PFSK-1 (cell line): ENCODE results near the gene NEUROD6.

Source experiments
- POLR2AphosphoS5 ChIP-seq: IDR thresholded peaks from 2 replicates; pipeline ENCODE4 v1.6.1; 2012; ENCODE audit warnings: low read depth, mild to moderate bottlenecking, control low read depth, low read length, moderate library complexity
- SIN3A ChIP-seq: IDR thresholded peaks from 2 replicates; pipeline ENCODE4 v1.6.1; 2012; ENCODE audit warnings: mild to moderate bottlenecking, low read length, moderate library complexity, borderline replicate concordance; ENCODE audit not compliant: insufficient read depth
- TAF1 ChIP-seq: IDR thresholded peaks from 2 replicates; pipeline ENCODE4 v1.6.1; 2012; ENCODE audit warnings: low read length, control low read depth, borderline replicate concordance; ENCODE audit not compliant: insufficient read depth
- TF ChIP-seq, protein P1 (sequence below), 2 experiments: IDR thresholded peaks; 2 replicates each; pipeline versions ENCODE4 v1.6.1 to v1.8.0; 2011 to 2012; ENCODE audit warnings: low read depth in 2 of 2, low read length in 2 of 2, control low read depth in 1 of 2, inconsistent platforms in 1 of 2, mild to moderate bottlenecking in 1 of 2, moderate library complexity in 1 of 2; ENCODE audit not compliant: insufficient read depth in 1 of 2

GRCh38 chr7:31333291-31333690, 7.2 kb downstream of the NEUROD6 start:
- TF ChIP-seq, protein P1, sequence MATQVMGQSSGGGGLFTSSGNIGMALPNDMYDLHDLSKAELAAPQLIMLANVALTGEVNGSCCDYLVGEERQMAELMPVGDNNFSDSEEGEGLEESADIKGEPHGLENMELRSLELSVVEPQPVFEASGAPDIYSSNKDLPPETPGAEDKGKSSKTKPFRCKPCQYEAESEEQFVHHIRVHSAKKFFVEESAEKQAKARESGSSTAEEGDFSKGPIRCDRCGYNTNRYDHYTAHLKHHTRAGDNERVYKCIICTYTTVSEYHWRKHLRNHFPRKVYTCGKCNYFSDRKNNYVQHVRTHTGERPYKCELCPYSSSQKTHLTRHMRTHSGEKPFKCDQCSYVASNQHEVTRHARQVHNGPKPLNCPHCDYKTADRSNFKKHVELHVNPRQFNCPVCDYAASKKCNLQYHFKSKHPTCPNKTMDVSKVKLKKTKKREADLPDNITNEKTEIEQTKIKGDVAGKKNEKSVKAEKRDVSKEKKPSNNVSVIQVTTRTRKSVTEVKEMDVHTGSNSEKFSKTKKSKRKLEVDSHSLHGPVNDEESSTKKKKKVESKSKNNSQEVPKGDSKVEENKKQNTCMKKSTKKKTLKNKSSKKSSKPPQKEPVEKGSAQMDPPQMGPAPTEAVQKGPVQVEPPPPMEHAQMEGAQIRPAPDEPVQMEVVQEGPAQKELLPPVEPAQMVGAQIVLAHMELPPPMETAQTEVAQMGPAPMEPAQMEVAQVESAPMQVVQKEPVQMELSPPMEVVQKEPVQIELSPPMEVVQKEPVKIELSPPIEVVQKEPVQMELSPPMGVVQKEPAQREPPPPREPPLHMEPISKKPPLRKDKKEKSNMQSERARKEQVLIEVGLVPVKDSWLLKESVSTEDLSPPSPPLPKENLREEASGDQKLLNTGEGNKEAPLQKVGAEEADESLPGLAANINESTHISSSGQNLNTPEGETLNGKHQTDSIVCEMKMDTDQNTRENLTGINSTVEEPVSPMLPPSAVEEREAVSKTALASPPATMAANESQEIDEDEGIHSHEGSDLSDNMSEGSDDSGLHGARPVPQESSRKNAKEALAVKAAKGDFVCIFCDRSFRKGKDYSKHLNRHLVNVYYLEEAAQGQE (IDR thresholded peaks at IDR 0.05; ENCODE audit: insufficient read depth in 1 of 2, low read depth in 2 of 2, low read length in 2 of 2) = no peak
- TF ChIP-seq POLR2AphosphoS5 = no peak
- TF ChIP-seq TAF1 = no peak
- no peak for TF ChIP-seq SIN3A
